ENCODE measurements around the gene ZSWIM5.
"Not testable (repeated sequence)": the region's sequence is repeated elsewhere in the genome, so short reads cannot be mapped to it uniquely, and the experiment has no call there.

ZSWIM5 gene

GRCh38 chr1:45141247-45142003, 65.0 kb downstream of the ZSWIM5 start:
- Histone ChIP-seq H3K9ac (no peak overlapping the region), H3K27ac (no peak overlapping the region), H2AFZ (ENCODE audit: low read depth) (no peak overlapping the region), H3K4me1 (ENCODE audit: low read depth, poor library complexity, severe bottlenecking) (no peaks in the 10 kb centered on the region), H3K4me3 (IDR thresholded peaks at IDR 0.05; ENCODE audit: insufficient read depth, low read depth, low read length) (no peak overlapping the region), H4K20me1 (ENCODE audit: insufficient read depth) (no peaks in the 10 kb centered on the region), H3K4me2 (no peak overlapping the region), H3K79me2 (ENCODE audit: insufficient read depth, low read depth) (no peaks in the 10 kb centered on the region), H3K27me3 (ENCODE audit: insufficient read depth, low read depth) (no peaks in the 10 kb centered on the region), H3K36me3 (ENCODE audit: insufficient read depth) (no peaks in the 10 kb centered on the region)
- no peak for TF ChIP-seq CTCF (conservative IDR thresholded peaks at IDR 0.05; ENCODE audit: low read depth, low read length)

- H3K4me3 ChIP-seq (IDR thresholded peaks at IDR 0.05; ENCODE audit: insufficient read depth, low read depth, low read length), result no peak overlapping the region
- no peaks in the 10 kb centered on the region for H3K36me3 ChIP-seq (ENCODE audit: insufficient read depth)
- no peaks in the 10 kb centered on the region for H3K79me2 ChIP-seq (ENCODE audit: insufficient read depth, low read depth)
- H3K4me2 ChIP-seq, result no peak overlapping the region
- H4K20me1 ChIP-seq (ENCODE audit: insufficient read depth), result no peaks in the 10 kb centered on the region
- H3K4me1 ChIP-seq (ENCODE audit: low read depth, poor library complexity, severe bottlenecking), result no peaks in the 10 kb centered on the region
- H3K9ac ChIP-seq, result no peak overlapping the region
- no peak overlapping the region for H3K27ac ChIP-seq
- H3K27me3 ChIP-seq (ENCODE audit: insufficient read depth, low read depth), result no peaks in the 10 kb centered on the region
- no peak overlapping the region for H2AFZ ChIP-seq (ENCODE audit: low read depth)
- no peak for TF ChIP-seq CTCF (conservative IDR thresholded peaks at IDR 0.05; ENCODE audit: low read depth, low read length)
Observed at GRCh38 chr1:45136984-45137383, 69.4 kb downstream of the ZSWIM5 start.

GRCh38 chr1:45135316-45135715, 71.1 kb downstream of the ZSWIM5 start:
- H3K27me3 ChIP-seq (ENCODE audit: insufficient read depth, low read depth), result no peaks in the 10 kb centered on the region
- no peak for TF ChIP-seq CTCF (conservative IDR thresholded peaks at IDR 0.05; ENCODE audit: low read depth, low read length)
- H3K27ac ChIP-seq, result no peak overlapping the region
- no peak overlapping the region for H3K4me3 ChIP-seq (IDR thresholded peaks at IDR 0.05; ENCODE audit: insufficient read depth, low read depth, low read length)
- H3K36me3 ChIP-seq (ENCODE audit: insufficient read depth), result no peaks in the 10 kb centered on the region
- no peaks in the 10 kb centered on the region for H3K4me1 ChIP-seq (ENCODE audit: low read depth, poor library complexity, severe bottlenecking)
- H3K9ac ChIP-seq, result no peak overlapping the region
- H2AFZ ChIP-seq (ENCODE audit: low read depth), result no peak overlapping the region
- no peaks in the 10 kb centered on the region for H3K79me2 ChIP-seq (ENCODE audit: insufficient read depth, low read depth)
- H4K20me1 ChIP-seq (ENCODE audit: insufficient read depth), result no peaks in the 10 kb centered on the region
- no peak overlapping the region for H3K4me2 ChIP-seq

GRCh38 chr1:45134461-45134873, 71.9 kb downstream of the ZSWIM5 start:
- H4K20me1 ChIP-seq (ENCODE audit: insufficient read depth), result no peaks in the 10 kb centered on the region
- no peak overlapping the region for H3K9ac ChIP-seq
- H3K27me3 ChIP-seq (ENCODE audit: insufficient read depth, low read depth), result no peaks in the 10 kb centered on the region
- H3K4me2 ChIP-seq, result no peak overlapping the region
- H2AFZ ChIP-seq (ENCODE audit: low read depth), result no peak overlapping the region
- H3K27ac ChIP-seq, result no peak overlapping the region
- H3K4me1 ChIP-seq (ENCODE audit: low read depth, poor library complexity, severe bottlenecking), result no peaks in the 10 kb centered on the region
- no peaks in the 10 kb centered on the region for H3K79me2 ChIP-seq (ENCODE audit: insufficient read depth, low read depth)
- H3K36me3 ChIP-seq (ENCODE audit: insufficient read depth), result no peaks in the 10 kb centered on the region
- H3K4me3 ChIP-seq (IDR thresholded peaks at IDR 0.05; ENCODE audit: insufficient read depth, low read depth, low read length), result no peak overlapping the region
- no peak for TF ChIP-seq CTCF (conservative IDR thresholded peaks at IDR 0.05; ENCODE audit: low read depth, low read length)

GRCh38 chr1:45132719-45133118, 73.7 kb downstream of the ZSWIM5 start:
- not testable (repeated sequence) for H3K27ac ChIP-seq; H3K27me3 ChIP-seq (ENCODE audit: insufficient read depth, low read depth); H2AFZ ChIP-seq (ENCODE audit: low read depth); H3K79me2 ChIP-seq (ENCODE audit: insufficient read depth, low read depth); H4K20me1 ChIP-seq (ENCODE audit: insufficient read depth); H3K4me1 ChIP-seq (ENCODE audit: low read depth, poor library complexity, severe bottlenecking); H3K9ac ChIP-seq; H3K36me3 ChIP-seq (ENCODE audit: insufficient read depth); H3K4me3 ChIP-seq (IDR thresholded peaks at IDR 0.05; ENCODE audit: insufficient read depth, low read depth, low read length); H3K4me2 ChIP-seq

Measured in KMS-11 (cell line).